HCT116 (cell line): Measurements from ENCODE around the gene SLC4A7. TPM values are rescaled to one million over a fixed set of nuclear protein-coding genes. Genes with fewer than 3 reads are reported as not detected.

Experiments
- ATAC-seq: fragments of 200-7000 bp; cut with Tn5 transposase; 2 replicates; pipeline ENCODE4 v1.9.1; 2020; ENCODE audit warnings: mild to moderate bottlenecking, moderate library complexity
- BruUV-seq: library from RNA; stranded (reverse); fragments of 400-500 nt; replicated peaks from 2 replicates; lab custom pipeline; 2021; lab: Mats Ljungman, UMichigan
- CTCF ChIA-PET: fragments of 300-600 bp; sonication (Branson Sonifier 250); formaldehyde crosslinking; loops from one replicate; lab custom pipeline; 2021; ENCODE audit warnings: antibody characterized with exemption; lab: Charles Lee
- POLR2A ChIA-PET: fragments of 300-600, 350-600 bp; sonication (Branson Sonifier 250); formaldehyde crosslinking; loops from one replicate; lab custom pipeline; 2021; ENCODE audit warnings: antibody characterized with exemption; lab: Charles Lee
- RAD21 ChIA-PET, 2 experiments: fragments of 300-600 bp; sonication (Branson Sonifier 250); formaldehyde crosslinking; loops; one replicate each; lab custom pipeline; 2023; ENCODE audit warnings: low total read pairs in 2 of 2; ENCODE audit not compliant: uncharacterized antibody in 2 of 2, unreplicated experiment in 2 of 2, low non-redundant PET in 1 of 2; lab: Charles Lee
- DNase-seq: peaks from one replicate; pipeline ENCODE4 v3.0.0-alpha.2; 2010; ENCODE audit warnings: low read depth, low spot score
- H2AFZ ChIP-seq: fragments of 200-600 bp; shearing (Covaris generic), sonication (generic); 2 replicates; pipeline ENCODE4 v1.6.1; 2017; ENCODE audit warnings: low read depth, mixed run types, mixed read lengths, antibody characterized with exemption, low read length; ENCODE audit not compliant: poor library complexity, severe bottlenecking
- H3K27ac ChIP-seq: 2 replicates; pipeline ENCODE4 v1.5.1; 2012; ENCODE audit warnings: low read depth, low read length
- H3K27me3 ChIP-seq: fragments of 200-600 bp; sonication (generic); 2 replicates; pipeline ENCODE4 v1.6.1; 2016; ENCODE audit warnings: mixed run types, low read length, mixed read lengths; ENCODE audit not compliant: insufficient read depth
- H3K36me3 ChIP-seq, 2 experiments: fragments of 200-500 bp in 1 of 2; fragments of 200-600 bp in 1 of 2; sonication (Bioruptor generic) in 1 of 2; sonication (generic) in 1 of 2; 2 replicates each; pipeline versions ENCODE4 v1.5.1 to v1.6.1; 2014 to 2016; ENCODE audit warnings: low read length in 2 of 2, inconsistent platforms in 1 of 2, mixed read lengths in 1 of 2, mixed run types in 1 of 2; ENCODE audit not compliant: insufficient read depth in 2 of 2, control insufficient read depth in 1 of 2
- H3K4me1 ChIP-seq, 2 experiments: fragments of 200-600 bp in 1 of 2; sonication (generic) in 1 of 2; 2 replicates each; pipeline versions ENCODE4 v1.5.1 to v1.6.1; 2012 to 2017; ENCODE audit warnings: low read length in 2 of 2, inconsistent platforms in 1 of 2, mild to moderate bottlenecking in 1 of 2, mixed read lengths in 1 of 2, mixed run types in 1 of 2, moderate library complexity in 1 of 2; ENCODE audit not compliant: insufficient read depth in 2 of 2, control insufficient read depth in 1 of 2
- H3K4me2 ChIP-seq: fragments of 200-600 bp; sonication (generic); 2 replicates; pipeline ENCODE4 v1.6.1; 2017; ENCODE audit warnings: mixed run types, low read length, mixed read lengths
- H3K4me3 ChIP-seq, 2 experiments: fragments of 200-600 bp in 1 of 2; sonication (generic) in 1 of 2; replicated peaks in 1 of 2; 2 replicates each; pipeline ENCODE4 v1.5.1; 2011 to 2016; ENCODE audit warnings: low read length in 2 of 2, control low read depth in 1 of 2, low read depth in 1 of 2, mild to moderate bottlenecking in 1 of 2, mixed read lengths in 1 of 2, mixed run types in 1 of 2
- H3K79me2 ChIP-seq: fragments of 200-600 bp; sonication (generic); 2 replicates; pipeline ENCODE4 v1.6.1; 2017; ENCODE audit warnings: mild to moderate bottlenecking, mixed run types, low read length, moderate library complexity, mixed read lengths; ENCODE audit not compliant: insufficient read depth
- H3K9ac ChIP-seq: fragments of 200-600 bp; sonication (generic); 2 replicates; pipeline ENCODE4 v1.6.1; 2016; ENCODE audit warnings: low read length, mixed read lengths
- H3K9me2 ChIP-seq: fragments of 200-600 bp; sonication (generic), shearing (Covaris generic); 2 replicates; pipeline ENCODE4 v1.6.1; 2017; ENCODE audit warnings: mixed run types, mild to moderate bottlenecking, moderate library complexity; ENCODE audit not compliant: insufficient read depth
- H3K9me3 ChIP-seq, 2 experiments: fragments of 200-500 bp in 1 of 2; fragments of 200-600 bp in 1 of 2; sonication (Bioruptor generic) in 1 of 2; sonication (generic) in 1 of 2; 2 replicates each; pipeline ENCODE4 v1.6.1; 2014 to 2017; ENCODE audit warnings: low read length in 2 of 2, mixed read lengths in 2 of 2, inconsistent platforms in 1 of 2, low read depth in 1 of 2, mild to moderate bottlenecking in 1 of 2, mixed run types in 1 of 2, moderate library complexity in 1 of 2; ENCODE audit not compliant: control insufficient read depth in 1 of 2, insufficient read depth in 1 of 2
- H4K20me1 ChIP-seq: fragments of 200-600 bp; sonication (generic), shearing (Covaris generic); 2 replicates; pipeline ENCODE4 v1.6.1; 2017; ENCODE audit warnings: mixed run types, mild to moderate bottlenecking, moderate library complexity; ENCODE audit not compliant: insufficient read depth
- CBX3 ChIP-seq: IDR thresholded peaks from 2 replicates; pipeline ENCODE4 v1.6.1; 2012; ENCODE audit warnings: low read depth
- EZH2phosphoT487 ChIP-seq: fragments of 200-600 bp; IDR thresholded peaks from 2 replicates; pipeline ENCODE4 v1.6.1; 2018; ENCODE audit warnings: antibody characterized with exemption, borderline replicate concordance
- POLR2AphosphoS5 ChIP-seq: IDR thresholded peaks from 2 replicates; pipeline ENCODE4 v1.6.1; 2011; ENCODE audit warnings: mild to moderate bottlenecking, low read depth, low read length, moderate library complexity
- RAD21 ChIP-seq: IDR thresholded peaks from 2 replicates; pipeline ENCODE4 v1.6.1; 2012; ENCODE audit warnings: low read depth, mild to moderate bottlenecking
- intact Hi-C: fragments of 100-400 bp; cut with micrococcal nuclease; formaldehyde crosslinking; loops from 2 replicates; pipeline ENCODE4 v1.10.0; 2022
- total RNA-seq: library from RNA; stranded (reverse); gene quantifications from one replicate; pipeline ENCODE4 v1.2.1, GENCODE V29; 2021; ENCODE audit not compliant: unreplicated experiment
- TF ChIP-seq, protein P1 (sequence below), 3 experiments: fragments of 200-600 bp in 1 of 3; sonication (generic) in 1 of 3; IDR thresholded peaks in 2 of 3; conservative IDR thresholded peaks in 1 of 3; 2 replicates each; pipeline ENCODE4 v1.5.1; 2012 to 2017; ENCODE audit warnings: low read depth in 2 of 3, low read length in 2 of 3, antibody characterized with exemption in 1 of 3, borderline replicate concordance in 1 of 3, control low read depth in 1 of 3, mild to moderate bottlenecking in 1 of 3, mixed read lengths in 1 of 3, mixed run types in 1 of 3, moderate library complexity in 1 of 3; ENCODE audit not compliant: insufficient read depth in 1 of 3
- TF ChIP-seq, protein P2 (sequence below): IDR thresholded peaks from 2 replicates; pipeline ENCODE4 v1.6.1; 2012
- TF ChIP-seq, protein P3 (sequence below): IDR thresholded peaks from 2 replicates; pipeline ENCODE4 v1.6.1; 2012

Gene SLC4A7
- total RNA-seq, 1 experiment from 2014 or later = 37.6 TPM

DNA sequence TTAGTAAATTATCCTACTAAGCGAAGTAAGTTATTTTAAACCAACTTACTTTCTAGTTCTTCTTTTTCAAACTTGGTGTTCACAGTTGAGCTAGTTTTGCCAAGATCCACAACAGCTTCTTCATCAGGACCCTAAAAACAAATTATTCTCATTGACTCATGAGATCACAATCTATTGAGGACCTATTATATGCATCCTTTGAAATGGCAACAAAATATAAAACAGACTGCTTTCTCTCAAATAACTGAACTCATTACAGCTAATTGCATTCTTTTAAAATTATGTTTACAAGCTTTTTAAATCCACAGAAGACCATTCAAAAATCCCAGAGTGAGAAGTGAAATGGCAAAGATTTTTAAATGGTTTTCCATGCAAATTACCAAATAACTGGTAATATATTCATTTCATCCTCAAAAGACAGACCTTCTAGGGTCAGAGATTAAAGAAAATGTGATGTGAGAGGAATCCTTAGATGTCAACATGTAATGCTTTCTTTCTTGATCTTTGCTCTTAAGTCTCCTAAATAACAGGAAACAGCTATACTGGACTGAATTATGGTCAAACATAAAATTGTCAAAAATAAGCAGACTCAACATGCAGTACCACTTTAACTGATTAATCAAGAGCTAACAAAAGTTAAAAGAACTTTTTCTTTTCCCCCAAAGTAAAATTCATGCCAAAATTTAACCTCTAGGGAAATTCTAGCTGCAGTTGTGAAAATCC is 31.7 kb downstream of the SLC4A7 start:
- intact Hi-C loops = no loop called here
- CTCF ChIA-PET = no interaction called here

More for the DNA sequence above, 31.7 kb downstream of the SLC4A7 start:
- RAD21 ChIA-PET = no interaction called here
- H3K79me2 ChIP-seq = peaks cover 73% of the 10 kb centered on the region
- peaks cover 9% of the 10 kb centered on the region; the same call in 1 of the 2 replicates for H4K20me1 ChIP-seq
- H3K36me3 ChIP-seq = no peaks in the 10 kb centered on the region; a peak in 1 of 4 replicates
- H3K27me3 ChIP-seq = no peaks in the 10 kb centered on the region
- H3K4me3 ChIP-seq = no peak overlapping the region
- no peaks in the 10 kb centered on the region for H3K9me3 ChIP-seq
- no TSS peak for BruUV-seq
- no peak overlapping the region for H3K4me2 ChIP-seq
- H3K9ac ChIP-seq = no peak overlapping the region
- TF ChIP-seq POLR2AphosphoS5 = no peak
- TF ChIP-seq, protein P1, sequence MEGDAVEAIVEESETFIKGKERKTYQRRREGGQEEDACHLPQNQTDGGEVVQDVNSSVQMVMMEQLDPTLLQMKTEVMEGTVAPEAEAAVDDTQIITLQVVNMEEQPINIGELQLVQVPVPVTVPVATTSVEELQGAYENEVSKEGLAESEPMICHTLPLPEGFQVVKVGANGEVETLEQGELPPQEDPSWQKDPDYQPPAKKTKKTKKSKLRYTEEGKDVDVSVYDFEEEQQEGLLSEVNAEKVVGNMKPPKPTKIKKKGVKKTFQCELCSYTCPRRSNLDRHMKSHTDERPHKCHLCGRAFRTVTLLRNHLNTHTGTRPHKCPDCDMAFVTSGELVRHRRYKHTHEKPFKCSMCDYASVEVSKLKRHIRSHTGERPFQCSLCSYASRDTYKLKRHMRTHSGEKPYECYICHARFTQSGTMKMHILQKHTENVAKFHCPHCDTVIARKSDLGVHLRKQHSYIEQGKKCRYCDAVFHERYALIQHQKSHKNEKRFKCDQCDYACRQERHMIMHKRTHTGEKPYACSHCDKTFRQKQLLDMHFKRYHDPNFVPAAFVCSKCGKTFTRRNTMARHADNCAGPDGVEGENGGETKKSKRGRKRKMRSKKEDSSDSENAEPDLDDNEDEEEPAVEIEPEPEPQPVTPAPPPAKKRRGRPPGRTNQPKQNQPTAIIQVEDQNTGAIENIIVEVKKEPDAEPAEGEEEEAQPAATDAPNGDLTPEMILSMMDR (IDR thresholded peaks at IDR 0.05 in 2 of 3, conservative IDR thresholded peaks at IDR 0.05 in 1 of 3; ENCODE audit: borderline replicate concordance in 1 of 3, insufficient read depth in 1 of 3, low read depth in 2 of 3, low read length in 2 of 3) = no peak
- no peak for TF ChIP-seq RAD21
- TF ChIP-seq, protein P2, sequence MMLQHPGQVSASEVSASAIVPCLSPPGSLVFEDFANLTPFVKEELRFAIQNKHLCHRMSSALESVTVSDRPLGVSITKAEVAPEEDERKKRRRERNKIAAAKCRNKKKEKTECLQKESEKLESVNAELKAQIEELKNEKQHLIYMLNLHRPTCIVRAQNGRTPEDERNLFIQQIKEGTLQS = no peak
- no peak for TF ChIP-seq EZH2phosphoT487
- TF ChIP-seq CBX3 = no peak
- TF ChIP-seq, protein P3, sequence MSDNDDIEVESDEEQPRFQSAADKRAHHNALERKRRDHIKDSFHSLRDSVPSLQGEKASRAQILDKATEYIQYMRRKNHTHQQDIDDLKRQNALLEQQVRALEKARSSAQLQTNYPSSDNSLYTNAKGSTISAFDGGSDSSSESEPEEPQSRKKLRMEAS = no peak
- DNase-seq (no peak), ATAC-seq (no peak)
- H2AFZ ChIP-seq = no peak overlapping the region
- no peak overlapping the region for H3K27ac ChIP-seq
- no peaks in the 10 kb centered on the region for H3K9me2 ChIP-seq
- POLR2A ChIA-PET = no interaction called here
- peaks cover 0 to 19% of the 10 kb centered on the region in 2 experiments; a peak in 3 of 4 replicates for H3K4me1 ChIP-seq
